DND-41 (cell line): Measurements from ENCODE around the gene GPS2.

ENCODE experiments used
- ATAC-seq: fragments of 200-7000 bp; cut with Tn5 transposase; 3 replicates; pipeline ENCODE4 v1.9.1; 2021; ENCODE audit warnings: low read depth; ENCODE audit not compliant: insufficient read depth
- DNase-seq: peaks from one replicate; pipeline ENCODE4 v3.0.0-alpha.2; 2020
- H2AFZ ChIP-seq: 2 replicates; pipeline ENCODE4 v1.6.0; 2012; ENCODE audit warnings: low read depth, low read length
- H3K27ac ChIP-seq: 2 replicates; pipeline ENCODE4 v1.5.1; 2012; ENCODE audit warnings: low read length, inconsistent platforms
- H3K27me3 ChIP-seq: fragments of 200-600 bp; sonication (generic); 2 replicates; pipeline ENCODE4 v1.6.0; 2012; ENCODE audit warnings: low read length, mild to moderate bottlenecking, inconsistent platforms; ENCODE audit not compliant: insufficient read depth, poor library complexity
- H3K36me3 ChIP-seq: 2 replicates; pipeline ENCODE4 v1.5.1; 2012; ENCODE audit warnings: low read length, inconsistent platforms; ENCODE audit not compliant: insufficient read depth
- H3K4me1 ChIP-seq: 2 replicates; pipeline ENCODE4 v1.5.1; 2012; ENCODE audit warnings: mild to moderate bottlenecking, low read length; ENCODE audit not compliant: insufficient read depth
- H3K4me2 ChIP-seq: 2 replicates; pipeline ENCODE4 v1.6.0; 2012; ENCODE audit warnings: mild to moderate bottlenecking, moderate library complexity, low read length, inconsistent platforms; ENCODE audit not compliant: insufficient read depth
- H3K4me3 ChIP-seq, 2 experiments: fragments of 200-600 bp in 1 of 2; shearing (Covaris generic) in 1 of 2; 2 replicates each; pipeline ENCODE4 v1.5.1; 2012 to 2016; ENCODE audit warnings: inconsistent platforms in 2 of 2, low read length in 2 of 2, mild to moderate bottlenecking in 2 of 2, low read depth in 1 of 2, moderate library complexity in 1 of 2
- H3K79me2 ChIP-seq: 2 replicates; pipeline ENCODE4 v1.6.0; 2012; ENCODE audit warnings: low read length, inconsistent platforms; ENCODE audit not compliant: insufficient read depth
- H3K9ac ChIP-seq: 2 replicates; pipeline ENCODE4 v1.6.0; 2012; ENCODE audit warnings: low read depth, mild to moderate bottlenecking, inconsistent platforms, low read length, moderate library complexity
- H3K9me3 ChIP-seq: 2 replicates; pipeline ENCODE4 v1.5.1; 2012; ENCODE audit warnings: low read length, moderate library complexity, mild to moderate bottlenecking, inconsistent platforms; ENCODE audit not compliant: insufficient read depth, severe bottlenecking
- H4K20me1 ChIP-seq: 2 replicates; pipeline ENCODE4 v1.6.0; 2012; ENCODE audit warnings: low read length; ENCODE audit not compliant: insufficient read depth
- CTCF ChIP-seq: IDR thresholded peaks from 2 replicates; pipeline ENCODE4 v1.5.1; 2012; ENCODE audit warnings: borderline replicate concordance, low read length, moderate library complexity, mild to moderate bottlenecking; ENCODE audit not compliant: poor library complexity, severe bottlenecking; ENCODE audit errors: extremely low read depth
- EZH2 ChIP-seq: IDR thresholded peaks from 3 replicates; pipeline ENCODE4 v1.6.1; 2012; ENCODE audit warnings: borderline replicate concordance, low read depth, mild to moderate bottlenecking, moderate library complexity, low read length, inconsistent platforms; ENCODE audit not compliant: severe bottlenecking

GPS2 gene

DNA sequence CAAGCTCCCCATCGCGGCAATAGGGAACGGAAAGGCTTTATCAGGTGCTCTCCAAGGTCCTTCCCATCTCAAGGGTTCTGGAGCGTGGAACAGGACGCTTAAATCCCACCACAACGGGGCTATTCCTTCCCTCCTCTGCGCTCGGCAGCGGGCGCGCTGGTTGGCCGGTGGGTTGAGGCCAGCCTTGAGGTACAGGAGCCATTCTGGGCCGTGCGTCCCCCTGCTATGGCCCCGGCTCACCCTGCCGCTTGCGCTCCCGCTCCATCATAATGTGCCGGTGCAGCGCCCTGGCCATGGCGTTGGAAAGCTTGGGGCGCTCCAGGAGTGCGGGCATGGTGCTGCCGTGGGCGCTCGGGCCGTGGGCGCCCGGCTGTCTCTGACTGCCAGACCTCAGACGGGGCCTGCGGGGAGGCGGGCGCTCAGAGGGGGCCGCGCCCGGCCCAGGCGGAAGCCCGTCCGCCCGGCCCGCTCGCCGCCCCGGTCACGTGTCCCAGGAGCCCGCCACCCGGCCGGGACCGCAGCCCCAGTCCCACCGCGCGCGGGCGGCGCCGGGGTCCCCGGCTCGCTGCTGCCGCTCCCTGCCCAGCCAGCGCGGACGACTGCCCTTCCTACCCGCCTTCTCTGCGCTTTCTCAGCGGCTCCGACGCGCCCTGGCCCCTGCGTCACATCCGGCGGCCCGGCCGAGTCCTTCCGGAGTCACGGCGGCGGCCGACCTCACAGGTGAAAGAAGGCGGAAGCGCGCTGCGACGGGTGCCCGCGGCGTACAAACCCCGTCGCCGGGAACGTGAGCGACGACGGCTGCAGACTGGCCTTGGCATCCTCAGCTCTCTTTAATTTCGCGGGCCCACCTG is at the start of gene GPS2:
TSS of gene GPS2 (minus strand) at position 642 of the 851 bp plus-strand sequence. CDS start at position 334, 308 bp downstream.
- Histone ChIP-seq H4K20me1 (peaks cover 44% of the 10 kb centered on the region), H3K9me3 (no peaks in the 10 kb centered on the region), H3K4me2 (peak within 1 kb of the TSS; percentile 95), H3K79me2 (peaks cover 55% of the 10 kb centered on the region), H3K4me3 (peak within 1 kb of the TSS; percentile 45 to 88), H3K4me1 (peaks cover 53% of the 10 kb centered on the region), H3K9ac (peak within 1 kb of the TSS; percentile 69), H2AFZ (peak within 1 kb of the TSS; percentile 73), H3K27me3 (no peaks in the 10 kb centered on the region), H3K36me3 (peaks cover 72% of the 10 kb centered on the region), H3K27ac (peak within 1 kb of the TSS; percentile 75)
- no peak for TF ChIP-seq CTCF
- TF ChIP-seq EZH2: no peak
- DNase-seq: peak; percentile 91
- ATAC-seq: peak; percentile 79

DNA sequence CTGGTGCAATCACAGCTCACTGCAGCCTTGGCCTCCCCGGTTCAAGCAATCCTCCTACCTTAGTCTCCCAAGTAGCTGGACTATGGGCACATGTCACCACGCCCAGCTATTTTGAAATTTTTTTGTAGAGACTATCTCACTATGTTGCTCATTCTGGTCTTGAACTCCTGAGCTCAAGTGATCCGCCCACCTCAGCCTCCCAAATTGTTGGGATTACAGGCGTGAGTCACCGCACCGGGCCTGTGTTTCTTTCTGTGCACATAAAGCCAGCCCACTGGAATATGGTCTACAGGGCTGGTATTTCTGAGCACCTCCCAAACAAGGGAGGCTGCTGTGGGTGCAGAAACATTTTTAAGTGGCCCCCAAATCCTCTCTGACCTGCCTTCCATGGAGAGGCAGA is 48.2 kb upstream of the GPS2 start:
- Histone ChIP-seq H3K9me3 (no peaks in the 10 kb centered on the region), H4K20me1 (no peaks in the 10 kb centered on the region), H3K4me1 (no peaks in the 10 kb centered on the region), H3K27me3 (no peaks in the 10 kb centered on the region), H3K4me3 (no peak overlapping the region), H3K4me2 (no peak overlapping the region), H3K79me2 (no peaks in the 10 kb centered on the region), H3K36me3 (no peaks in the 10 kb centered on the region), H2AFZ (no peak overlapping the region), H3K27ac (no peak overlapping the region), H3K9ac (no peak overlapping the region)
- ATAC-seq (no peak), DNase-seq (no peak)
- TF ChIP-seq EZH2 (no peak), CTCF (no peak)

DNA sequence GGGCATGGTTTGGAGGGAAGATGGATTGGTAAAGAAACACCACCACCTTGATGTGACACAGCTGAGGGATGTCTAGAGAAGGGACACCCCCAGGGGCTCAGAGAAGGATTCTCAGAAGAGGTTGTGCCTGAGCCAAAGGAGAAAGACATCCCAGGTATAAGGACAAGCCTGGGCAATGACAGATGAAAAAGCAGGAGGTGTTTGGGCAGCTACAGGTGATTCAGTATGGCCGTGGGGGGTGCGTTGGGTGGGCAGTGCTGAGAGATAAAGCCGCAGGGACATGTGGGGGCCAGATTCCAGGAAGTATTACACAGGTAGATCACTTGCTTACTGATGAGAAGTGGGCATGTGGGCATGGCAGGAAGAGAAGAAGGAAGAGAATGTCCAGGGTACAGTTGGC is 46.7 kb upstream of the GPS2 start:
- Histone ChIP-seq H3K4me3 (no peak overlapping the region), H3K4me2 (no peak overlapping the region), H3K27me3 (no peaks in the 10 kb centered on the region), H3K36me3 (no peaks in the 10 kb centered on the region), H3K79me2 (no peaks in the 10 kb centered on the region), H4K20me1 (no peaks in the 10 kb centered on the region), H3K9me3 (no peaks in the 10 kb centered on the region), H3K27ac (no peak overlapping the region), H2AFZ (no peak overlapping the region), H3K4me1 (no peaks in the 10 kb centered on the region), H3K9ac (no peak overlapping the region)
- ATAC-seq: no peak
- DNase-seq: no peak
- TF ChIP-seq EZH2 (no peak), CTCF (no peak)
